CD4-positive, alpha-beta T cell treated with Interleukin-10 for 1 hour (primary cell): ENCODE measurements around the gene KRTAP11-1.

Source experiments
- DNase-seq: peaks from one replicate; pipeline ENCODE4 v3.0.0-alpha.2; 2020

The KRTAP11-1 gene, protein sequence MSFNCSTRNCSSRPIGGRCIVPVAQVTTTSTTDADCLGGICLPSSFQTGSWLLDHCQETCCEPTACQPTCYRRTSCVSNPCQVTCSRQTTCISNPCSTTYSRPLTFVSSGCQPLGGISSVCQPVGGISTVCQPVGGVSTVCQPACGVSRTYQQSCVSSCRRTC

DNA sequence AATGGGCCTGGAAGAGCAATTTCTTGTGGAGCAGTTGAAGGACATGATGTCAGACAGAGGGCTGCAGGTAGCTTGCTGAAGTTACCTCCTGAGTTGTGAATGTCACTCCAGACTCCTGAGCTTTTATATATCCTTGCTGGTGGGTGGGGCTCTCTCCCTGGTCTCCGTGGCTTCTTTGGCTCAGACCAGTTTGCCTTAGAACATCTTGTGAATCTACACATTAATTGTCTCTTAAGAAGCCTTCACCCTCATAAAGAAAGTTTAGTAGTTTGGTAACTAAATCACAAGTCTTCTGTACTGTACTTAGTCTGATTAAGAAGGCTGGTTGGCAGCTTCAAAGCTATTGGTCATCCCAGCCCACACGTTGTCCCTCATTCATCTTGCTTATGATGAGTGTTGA lies at the start of gene KRTAP11-1:
Gene KRTAP11-1 (minus strand): TSS at position 101 of the 400 bp plus-strand sequence. CDS start 56 bp downstream, at position 45.
- DNase-seq = no peak

DNA sequence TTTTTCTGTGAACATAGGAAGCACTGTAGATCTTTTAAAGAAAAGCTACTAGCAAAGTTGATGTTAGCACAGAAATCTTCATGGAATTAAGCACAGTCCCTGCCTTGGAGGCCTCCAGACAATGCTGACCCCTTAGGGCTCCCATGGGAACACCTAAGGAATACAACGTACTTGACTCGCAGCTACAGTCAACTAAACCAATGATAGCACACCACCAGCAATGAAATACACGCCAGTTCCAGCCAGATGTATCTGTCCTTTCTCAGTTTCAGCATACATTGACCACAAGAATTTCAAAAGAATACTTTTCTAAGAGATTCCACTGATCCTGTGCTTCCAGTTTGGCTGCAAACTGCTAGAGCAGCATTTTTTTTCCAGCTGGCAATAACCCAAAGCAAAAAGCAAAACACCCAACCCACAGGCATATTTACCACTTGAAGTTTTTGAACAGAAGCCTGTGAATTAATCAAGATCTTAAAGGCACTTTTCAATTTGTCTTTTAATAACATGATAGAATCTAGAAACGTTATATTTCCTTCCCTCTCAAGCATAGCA lies 42.8 kb upstream of the KRTAP11-1 start:
- DNase-seq = no peak

DNA sequence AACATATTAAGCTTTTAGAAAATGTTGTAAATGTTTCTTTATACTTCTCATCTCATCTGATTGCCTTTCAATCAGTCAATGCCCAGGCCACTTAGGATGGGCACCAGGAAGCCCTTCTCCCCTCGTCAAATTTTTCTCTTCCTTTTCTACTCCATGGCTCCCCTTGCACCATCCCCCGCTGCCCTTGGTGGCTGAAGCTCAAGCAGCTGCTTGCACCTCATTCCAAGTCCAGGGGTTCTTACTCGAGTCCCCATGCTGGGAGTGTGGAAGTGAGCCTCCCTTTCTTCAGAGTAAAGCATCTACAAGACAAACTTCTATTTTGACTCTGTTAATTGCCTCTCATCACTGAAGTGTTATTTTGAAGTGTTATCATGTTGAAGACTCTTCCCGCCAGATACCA lies 39.7 kb upstream of the KRTAP11-1 start:
- DNase-seq = no peak

DNA sequence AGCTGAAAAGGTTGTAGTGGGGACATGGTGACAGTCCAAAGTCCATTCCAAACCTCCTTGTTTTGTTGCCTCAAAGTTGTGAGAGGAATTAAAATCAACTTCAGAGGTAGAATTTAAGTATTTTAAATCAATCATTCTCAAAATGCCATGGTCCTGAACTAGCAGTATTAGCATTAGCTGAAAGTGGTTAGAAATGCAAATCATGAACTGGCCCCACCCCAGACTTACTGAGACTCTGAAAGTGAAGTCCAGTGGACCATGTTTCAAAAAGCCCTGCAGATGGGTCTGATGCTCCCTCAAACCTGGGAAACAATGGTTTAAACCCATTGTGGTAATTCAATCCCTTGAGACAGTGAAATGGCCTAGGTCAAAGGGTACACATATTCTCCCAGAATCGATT lies 36.2 kb upstream of the KRTAP11-1 start:
- DNase-seq = no peak

DNA sequence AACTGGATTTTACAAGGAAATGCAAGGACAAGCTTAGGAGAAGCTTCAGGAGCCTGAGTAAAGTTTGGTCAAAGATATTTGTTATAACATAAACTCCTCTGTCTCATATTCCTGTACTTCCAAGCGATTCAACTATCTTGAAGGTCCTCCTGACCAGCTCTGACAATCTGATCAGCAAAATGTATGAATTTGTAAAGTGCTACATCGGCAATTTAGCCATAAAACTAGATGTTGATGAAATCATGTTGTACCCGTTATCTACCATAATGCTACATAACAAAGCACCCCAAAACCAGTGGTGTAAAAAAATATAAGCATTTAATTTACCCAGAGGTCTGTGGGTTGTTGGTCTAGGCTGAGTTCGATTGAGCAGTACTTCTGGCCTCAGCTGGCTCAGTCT lies 19.5 kb upstream of the KRTAP11-1 start:
- no peak for DNase-seq

DNA sequence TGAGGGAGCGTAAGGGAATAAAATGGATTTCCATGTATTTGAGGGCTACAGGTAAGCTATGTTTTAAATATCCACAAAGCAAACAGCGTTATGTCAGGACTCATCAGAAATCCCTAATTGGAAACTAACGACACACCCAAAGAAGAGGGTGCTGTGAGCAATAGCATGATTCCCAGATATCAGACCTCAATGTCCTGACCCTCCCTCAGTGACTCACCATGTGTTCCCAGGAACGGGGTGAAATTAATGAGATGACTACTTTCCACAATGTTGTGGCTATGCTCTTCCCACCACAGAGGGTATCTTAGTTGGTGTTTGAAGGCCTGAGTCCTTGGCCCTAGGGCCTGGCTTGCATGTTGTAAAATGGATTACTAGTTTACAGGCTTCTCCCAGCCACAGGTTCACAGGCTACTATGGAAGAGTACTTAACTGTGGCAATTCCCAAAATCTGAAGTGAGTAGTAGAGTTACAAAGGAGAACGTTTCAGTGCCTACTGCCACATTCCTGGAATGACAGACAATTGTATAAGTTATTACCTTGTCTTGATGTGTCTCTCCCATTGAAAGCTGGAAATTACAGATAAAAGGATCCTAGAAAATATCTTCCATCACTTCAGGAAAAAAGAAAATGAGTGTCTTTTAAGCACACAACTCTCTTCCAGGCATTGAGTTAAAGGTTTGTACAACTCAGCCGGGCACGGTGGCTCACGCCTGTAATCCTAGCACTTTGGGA lies 1.7 kb upstream of the KRTAP11-1 start:
- no peak for DNase-seq

DNA sequence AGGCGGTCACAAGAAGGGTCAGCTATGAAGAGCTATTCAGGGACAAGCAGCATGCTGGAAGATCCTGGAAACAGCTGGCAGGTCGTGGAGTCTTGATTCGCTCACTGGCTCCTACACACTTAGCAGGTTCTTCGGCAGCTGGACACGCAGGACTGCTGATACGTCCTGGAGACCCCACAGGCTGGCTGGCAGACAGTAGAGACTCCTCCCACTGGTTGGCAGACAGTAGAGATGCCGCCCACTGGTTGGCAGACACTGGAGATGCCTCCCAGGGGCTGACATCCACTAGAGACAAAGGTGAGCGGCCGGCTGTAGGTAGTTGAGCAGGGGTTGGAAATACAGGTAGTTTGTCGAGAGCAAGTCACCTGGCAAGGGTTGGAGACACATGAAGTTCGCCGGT lies 466 bp downstream of the KRTAP11-1 start:
- no peak for DNase-seq

DNA sequence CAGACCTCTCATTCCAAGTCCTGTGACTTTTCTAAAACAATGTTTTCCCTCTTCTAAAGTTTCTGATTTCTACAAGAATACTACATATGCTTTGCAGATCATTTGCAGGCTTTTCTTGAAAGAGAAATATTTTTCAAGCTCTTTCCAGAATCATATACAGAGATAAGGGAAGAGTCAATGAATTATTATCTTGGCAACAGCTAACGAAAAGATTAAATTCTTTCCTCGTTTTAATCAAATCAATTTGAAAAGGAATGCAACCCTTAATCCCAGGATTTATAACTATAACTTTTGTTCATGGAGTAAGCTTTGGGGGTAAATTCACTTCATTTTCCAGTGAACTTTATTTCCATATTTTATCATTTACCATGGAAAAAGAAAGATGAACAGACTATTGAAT lies 6.9 kb downstream of the KRTAP11-1 start:
- no peak for DNase-seq

DNA sequence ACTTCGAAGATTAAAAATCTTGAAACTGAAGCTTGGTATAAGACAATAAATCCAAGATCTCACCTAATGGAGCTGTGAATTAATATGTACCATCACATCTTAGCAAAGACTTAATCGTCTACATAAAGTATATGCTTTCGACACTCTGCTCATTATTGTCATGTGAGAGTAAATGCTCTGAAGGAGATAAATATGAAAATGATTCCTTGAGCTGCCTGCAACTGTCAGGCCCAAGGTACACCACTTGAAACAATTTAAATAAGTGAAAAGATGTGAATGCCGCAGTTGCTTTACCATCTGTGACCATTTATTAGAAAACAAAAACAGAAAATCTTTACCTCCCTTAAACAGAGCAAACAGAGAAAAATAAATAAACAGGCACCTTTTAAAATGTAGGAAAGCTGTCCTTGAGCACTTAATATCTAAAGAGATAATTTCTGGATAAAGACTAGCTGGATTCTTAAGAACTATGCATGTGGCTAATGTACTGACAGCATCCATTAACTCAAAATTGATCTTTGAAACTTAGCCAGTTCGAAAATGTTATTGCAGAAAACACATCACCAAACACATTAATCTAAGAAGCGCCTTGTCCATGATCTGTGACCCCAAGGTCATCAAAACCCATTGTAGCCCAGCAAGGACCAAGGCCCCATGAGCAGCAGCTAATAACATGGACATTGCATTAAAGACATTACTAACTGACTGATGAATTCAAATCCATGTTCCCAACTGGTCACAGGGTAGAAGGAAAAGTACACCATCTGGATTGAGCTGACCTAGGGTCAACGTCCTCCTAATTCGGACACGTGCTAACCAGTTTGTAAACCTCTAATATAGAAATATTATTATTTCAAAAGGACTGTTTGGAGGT lies 33.5 kb downstream of the KRTAP11-1 start:
- DNase-seq = no peak

DNA sequence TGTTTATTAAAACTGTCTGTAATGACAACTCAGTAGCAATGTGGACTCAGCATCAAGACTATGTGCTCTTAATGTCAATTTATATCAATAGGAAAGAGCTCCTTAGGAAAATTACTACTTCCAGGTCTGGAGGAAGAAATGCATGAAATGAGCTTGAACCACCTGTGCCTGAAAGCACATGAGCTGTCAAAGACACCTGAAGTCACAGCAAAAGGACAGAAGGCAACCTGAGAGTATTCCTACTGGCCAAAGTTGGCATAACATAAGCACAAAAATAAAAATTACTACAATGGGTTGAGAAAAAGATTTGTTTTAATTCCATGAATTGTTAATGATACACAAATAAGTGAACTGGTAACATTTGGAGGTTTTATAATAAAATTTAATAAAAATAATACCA lies 38.4 kb downstream of the KRTAP11-1 start:
- DNase-seq = no peak

DNA sequence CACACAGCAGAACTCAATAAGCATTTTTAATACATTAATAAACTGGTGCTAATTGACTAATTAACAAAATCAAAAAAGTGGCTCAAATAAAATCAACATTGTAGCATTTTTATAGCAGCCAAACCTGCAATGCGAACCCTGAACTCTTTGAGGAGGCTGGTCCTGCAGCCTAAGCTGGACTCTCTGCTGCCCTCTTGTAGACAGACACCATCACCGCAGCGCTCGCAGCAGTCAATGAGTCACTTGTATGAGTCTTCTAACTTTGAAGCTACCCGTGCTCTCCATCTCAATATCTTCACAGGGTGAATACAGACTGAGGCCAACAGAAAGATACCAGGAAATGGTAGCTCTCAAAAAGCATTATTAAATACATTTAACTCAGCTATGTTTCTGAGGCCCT lies 42.1 kb downstream of the KRTAP11-1 start:
- DNase-seq = peak; percentile 3

DNA sequence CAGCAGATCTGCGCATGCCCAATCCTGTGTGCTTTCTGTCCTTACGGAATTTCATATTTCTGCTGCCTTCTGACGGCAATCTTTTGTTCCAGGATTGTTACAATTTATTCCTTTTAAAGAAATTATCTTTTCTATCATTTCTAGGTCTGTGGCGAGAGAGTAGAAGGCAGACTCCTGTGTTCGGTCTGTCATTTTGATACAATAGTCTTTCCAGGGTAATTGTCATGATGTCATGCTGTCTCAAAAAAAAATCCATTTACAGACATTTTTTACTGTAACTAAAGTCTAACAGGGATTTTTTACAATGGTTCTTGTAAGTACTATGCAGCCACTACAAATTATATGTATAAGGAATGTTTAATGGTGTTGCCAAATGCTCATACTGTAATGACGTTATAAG lies 42.8 kb downstream of the KRTAP11-1 start:
- no peak for DNase-seq

DNA sequence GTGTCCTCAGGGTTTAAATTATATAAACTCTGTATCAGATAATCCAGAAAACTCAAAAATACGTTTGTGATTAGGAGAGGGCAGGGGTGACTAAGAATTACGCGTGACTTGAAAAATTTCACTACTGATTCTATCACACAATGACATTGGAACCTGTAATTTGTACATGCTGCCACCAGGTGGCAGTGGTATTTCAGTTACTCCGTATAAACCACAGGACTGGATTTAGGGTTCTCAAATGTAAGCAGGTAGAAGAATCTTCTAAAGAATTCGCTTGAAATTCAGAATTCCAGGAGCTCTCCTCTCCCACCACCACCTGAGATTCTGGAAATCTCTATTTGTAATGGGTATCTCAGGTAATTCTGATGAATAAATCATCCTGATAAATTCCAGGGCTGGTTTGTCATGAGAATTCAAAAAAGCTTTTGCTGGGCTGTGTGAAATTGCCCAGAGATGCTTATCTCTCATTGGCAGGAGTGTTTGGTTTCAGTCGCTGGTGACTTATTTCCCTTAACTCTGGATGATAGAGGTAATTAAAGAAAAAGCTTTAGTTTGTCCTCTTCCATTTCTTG lies 50.1 kb downstream of the KRTAP11-1 start:
- peak; percentile 50 for DNase-seq
